Activated CD4-positive, alpha-beta memory T cell treated with anti-CD3 and anti-CD28 coated beads, Interleukin-2, amount 10 ng/mL, durations not matched to agents 7 days and 5 days (primary cell): ENCODE data around the gene S100A9. TPM values are rescaled to one million over a fixed set of nuclear protein-coding genes. Genes with fewer than 3 reads are reported as not detected.
"Not testable (repeated sequence)": the region's sequence is repeated elsewhere in the genome, so short reads cannot be mapped to it uniquely, and the experiment has no call there.

Experiments
- CTCF ChIA-PET: fragments of 350-600 bp; sonication (Branson Sonifier 250); formaldehyde crosslinking; loops from one replicate; lab custom pipeline; 2021; ENCODE audit warnings: antibody characterized with exemption, inconsistent platforms; lab: Charles Lee
- POLR2A ChIA-PET: fragments of 350-600 bp; sonication (Branson Sonifier 250); formaldehyde crosslinking; loops from one replicate; lab custom pipeline; 2021; ENCODE audit warnings: antibody characterized with exemption; lab: Charles Lee
- DNase-seq: peaks from one replicate; pipeline ENCODE4 v3.0.0-alpha.2; 2020
- H3K27ac Mint-ChIP-seq: one replicate; pipeline ENCODE4 v1.8.0; 2021; ENCODE audit warnings: mild to moderate bottlenecking, mixed read lengths
- H3K27me3 Mint-ChIP-seq: one replicate; pipeline ENCODE4 v1.8.0; 2021; ENCODE audit warnings: mixed read lengths
- H3K36me3 Mint-ChIP-seq: one replicate; pipeline ENCODE4 v1.8.0; 2021; ENCODE audit warnings: low read depth, mixed read lengths
- H3K4me1 Mint-ChIP-seq: one replicate; pipeline ENCODE4 v1.8.0; 2021; ENCODE audit warnings: mixed read lengths
- H3K4me3 Mint-ChIP-seq: one replicate; pipeline ENCODE4 v1.8.0; 2021; ENCODE audit warnings: mild to moderate bottlenecking, mixed read lengths
- H3K9me3 Mint-ChIP-seq: one replicate; pipeline ENCODE4 v1.8.0; 2021; ENCODE audit warnings: mixed read lengths
- total RNA-seq, 2 experiments: library from RNA; stranded (reverse); gene quantifications; one replicate each; pipeline ENCODE4 v1.2.3, GENCODE V29; 2021

S100A9 gene
- total RNA-seq, result under 1 TPM in 1 of 2 experiments, not detected in 1; 0.55 TPM

DNA sequence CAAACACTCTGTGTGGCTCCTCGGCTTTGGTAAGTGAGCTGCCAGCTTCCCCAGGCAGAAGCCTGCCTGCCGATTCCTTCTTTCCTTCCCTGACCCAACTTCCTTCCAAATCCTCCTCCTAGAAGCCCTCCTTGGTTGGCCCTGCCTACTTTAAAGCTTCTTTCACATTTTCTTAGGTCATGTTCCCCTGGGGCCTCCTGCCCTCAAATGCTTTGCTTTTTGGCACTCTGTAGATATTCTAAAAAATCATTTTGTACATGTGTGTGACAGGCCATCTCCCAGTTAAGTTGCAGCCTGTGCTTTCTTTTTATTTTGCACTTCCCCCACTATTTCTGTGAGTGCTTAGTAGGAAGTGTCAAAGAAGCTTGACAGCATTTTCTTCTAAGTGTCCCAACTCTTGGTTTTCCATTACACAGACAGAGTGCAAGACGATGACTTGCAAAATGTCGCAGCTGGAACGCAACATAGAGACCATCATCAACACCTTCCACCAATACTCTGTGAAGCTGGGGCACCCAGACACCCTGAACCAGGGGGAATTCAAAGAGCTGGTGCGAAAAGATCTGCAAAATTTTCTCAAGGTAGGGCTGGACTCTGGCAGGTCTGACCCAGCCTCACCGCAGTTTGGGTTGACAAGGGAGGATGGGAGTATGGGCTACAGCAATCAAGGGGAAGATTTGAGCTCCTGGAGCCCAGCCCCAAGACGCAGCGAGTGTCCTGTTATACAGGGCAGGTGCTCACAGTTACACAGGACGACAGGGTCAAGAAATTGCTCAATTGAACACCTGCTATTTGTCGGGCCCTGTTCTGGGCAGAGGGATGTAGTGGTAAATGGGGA is at the start of gene S100A9:
S100A9 (plus strand) TSS at position 2 of the 838 bp plus-strand sequence; CDS start at position 432, 430 bp downstream.
- Mint-ChIP-seq H3K27me3 (peaks cover 2% of the 10 kb centered on the region), H3K4me1 (peaks cover 10% of the 10 kb centered on the region), H3K27ac (no peak within 1 kb of the TSS), H3K36me3 (no peaks in the 10 kb centered on the region), H3K4me3 (no peak within 1 kb of the TSS), H3K9me3 (no peaks in the 10 kb centered on the region)
- CTCF ChIA-PET, result interaction anchor here (2.2 kb wide), 1 partner anchor 136 kb away, joined by 16 read pairs; no protein-coding TSS in a partner anchor
- no peak for DNase-seq
- POLR2A ChIA-PET, result no interaction called here

DNA sequence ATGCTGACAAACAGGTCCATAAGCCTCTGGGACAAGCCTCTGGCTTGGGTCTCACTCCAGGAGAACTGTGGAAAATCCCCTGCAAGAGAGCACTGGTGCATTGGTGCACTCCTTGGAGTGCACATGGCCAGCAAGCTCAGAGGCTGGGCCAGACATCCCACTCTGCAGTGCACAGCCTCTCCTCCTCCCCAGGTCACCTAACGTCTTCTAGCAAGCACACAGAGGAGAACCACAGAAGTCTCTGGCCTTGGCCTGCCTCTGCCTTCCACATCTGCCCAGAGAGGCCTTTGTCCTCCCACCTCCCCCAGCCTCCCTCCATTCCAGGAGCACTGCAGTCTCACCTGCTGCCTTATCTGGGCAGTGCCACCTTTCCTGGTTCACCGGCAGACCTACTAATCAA is 49.1 kb upstream of the S100A9 start:
- H3K36me3 Mint-ChIP-seq, result no peaks in the 10 kb centered on the region
- H3K27ac Mint-ChIP-seq, result no peak overlapping the region
- peaks cover 7% of the 10 kb centered on the region for H3K27me3 Mint-ChIP-seq
- no peaks in the 10 kb centered on the region for H3K9me3 Mint-ChIP-seq
- POLR2A ChIA-PET, result no interaction called here
- CTCF ChIA-PET, result no interaction called here
- DNase-seq, result no peak
- H3K4me3 Mint-ChIP-seq, result no peak overlapping the region
- H3K4me1 Mint-ChIP-seq, result no peaks in the 10 kb centered on the region

DNA sequence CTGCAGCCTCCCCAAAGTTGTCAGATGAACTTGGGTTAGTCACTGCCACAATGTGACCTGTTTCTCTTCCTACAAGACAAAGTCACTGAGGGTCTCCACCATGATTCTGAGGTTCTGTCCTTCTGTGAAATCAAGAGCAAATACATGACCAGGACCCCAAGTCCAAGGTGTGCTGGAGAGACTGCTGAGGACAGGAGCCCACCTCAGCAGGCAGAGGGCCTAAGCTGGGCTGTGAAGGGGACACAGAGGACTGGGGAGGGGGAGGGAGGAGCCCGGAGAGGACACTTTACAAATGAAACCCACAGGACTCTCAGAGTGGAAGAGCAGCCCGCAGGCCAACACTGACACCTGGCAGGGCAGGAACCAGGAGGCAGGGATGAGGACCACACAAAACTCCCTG is 48.2 kb upstream of the S100A9 start:
- ChIA-PET CTCF (interaction anchor here (0.6 kb wide), 1 partner anchor 27 kb away, joined by 4 read pairs; no protein-coding TSS in a partner anchor), POLR2A (no interaction called here)
- Mint-ChIP-seq H3K27me3 (peaks cover 7% of the 10 kb centered on the region), H3K9me3 (no peaks in the 10 kb centered on the region), H3K36me3 (no peaks in the 10 kb centered on the region), H3K4me1 (no peaks in the 10 kb centered on the region), H3K4me3 (no peak overlapping the region), H3K27ac (no peak overlapping the region)
- no peak for DNase-seq

DNA sequence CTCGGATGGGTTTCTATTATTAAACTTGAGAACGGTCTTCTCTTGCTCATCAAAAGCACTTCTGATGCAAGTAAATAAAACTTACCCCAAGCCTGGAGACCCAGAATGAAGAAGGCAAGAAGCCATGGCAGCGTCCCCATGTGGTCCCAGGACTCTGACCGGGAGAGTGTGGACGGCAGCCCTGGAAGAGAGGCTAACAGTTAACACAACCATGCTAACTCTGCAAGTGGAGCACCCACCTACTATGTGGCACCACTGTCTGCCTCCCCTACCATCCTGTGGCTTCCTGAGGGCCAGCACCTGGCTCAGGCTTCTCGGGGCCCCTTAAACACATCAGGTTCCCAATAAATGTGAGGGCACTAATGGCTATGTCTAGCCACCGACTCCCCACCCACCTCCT is 47.1 kb upstream of the S100A9 start:
- H3K4me3 Mint-ChIP-seq, result no peak overlapping the region
- no peaks in the 10 kb centered on the region for H3K9me3 Mint-ChIP-seq
- no peaks in the 10 kb centered on the region for H3K4me1 Mint-ChIP-seq
- H3K27ac Mint-ChIP-seq, result no peak overlapping the region
- no peak for DNase-seq
- no peaks in the 10 kb centered on the region for H3K36me3 Mint-ChIP-seq
- ChIA-PET POLR2A (no interaction called here), CTCF (no interaction called here)
- peaks cover 11% of the 10 kb centered on the region for H3K27me3 Mint-ChIP-seq

DNA sequence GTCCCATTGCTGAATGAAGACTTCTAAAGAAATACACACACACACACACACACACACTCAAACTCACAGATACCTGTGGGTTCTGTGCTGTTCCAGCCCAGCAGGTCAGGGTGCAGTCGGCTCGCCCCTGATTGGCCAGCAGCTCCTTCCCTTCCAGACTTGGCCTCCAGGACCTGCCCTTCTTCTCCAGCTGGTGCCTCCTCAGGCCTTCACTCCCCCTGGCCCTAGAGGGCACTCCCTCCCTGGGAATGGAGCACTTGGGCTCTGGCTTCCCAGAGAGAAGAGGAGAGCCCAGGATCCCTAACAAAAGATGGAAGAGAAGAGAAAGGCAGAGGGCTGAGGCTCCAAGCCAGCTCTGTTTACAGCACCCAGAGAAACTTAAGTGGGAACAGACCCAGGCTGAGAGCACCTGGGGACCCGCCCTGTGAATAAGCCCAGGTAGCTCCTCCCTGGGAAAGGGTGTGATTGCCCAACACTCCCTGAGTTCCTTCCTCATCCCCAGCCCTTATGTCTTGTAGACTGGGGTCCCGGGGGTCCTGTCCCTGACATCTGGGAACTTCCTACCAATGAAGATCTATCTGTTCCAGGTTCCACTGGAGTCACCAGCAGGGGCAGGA is 45.0 kb upstream of the S100A9 start, which contains the start of gene PGLYRP3:
PGLYRP3 (minus strand) TSS at position 383 of the 617 bp plus-strand sequence. CDS start 2,287 bp downstream, outside the sequence.
- CTCF ChIA-PET, result no interaction called here
- H3K4me1 Mint-ChIP-seq, result no peaks in the 10 kb centered on the region
- H3K27me3 Mint-ChIP-seq, result peaks cover 23% of the 10 kb centered on the region
- H3K27ac Mint-ChIP-seq, result no peak within 1 kb of the TSS
- POLR2A ChIA-PET, result no interaction called here
- no peak for DNase-seq
- H3K9me3 Mint-ChIP-seq, result no peaks in the 10 kb centered on the region
- H3K36me3 Mint-ChIP-seq, result no peaks in the 10 kb centered on the region
- no peak within 1 kb of the TSS for H3K4me3 Mint-ChIP-seq

DNA sequence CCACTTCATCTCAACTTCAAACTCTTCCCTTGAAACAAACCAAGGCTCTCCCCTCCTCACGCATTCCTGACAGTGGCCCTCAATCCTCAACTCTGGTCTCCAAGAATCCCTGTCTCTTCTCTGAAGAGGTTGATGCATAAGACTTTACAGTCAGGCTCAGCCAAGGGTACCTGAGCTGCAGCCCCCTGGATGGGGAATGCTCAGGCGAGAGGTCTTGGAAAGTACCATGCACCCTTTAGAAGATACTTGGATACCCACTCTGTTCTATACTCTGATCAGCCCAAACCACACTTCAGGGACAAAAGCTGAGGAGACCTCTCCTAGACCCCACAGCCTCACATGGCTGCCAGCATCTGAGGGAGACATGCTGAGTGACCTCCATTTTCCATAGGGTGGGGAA is 44.4 kb upstream of the S100A9 start:
- no peaks in the 10 kb centered on the region for H3K9me3 Mint-ChIP-seq
- no peak overlapping the region for H3K27ac Mint-ChIP-seq
- no peaks in the 10 kb centered on the region for H3K36me3 Mint-ChIP-seq
- ChIA-PET POLR2A (no interaction called here), CTCF (no interaction called here)
- H3K4me1 Mint-ChIP-seq, result no peaks in the 10 kb centered on the region
- no peak overlapping the region for H3K4me3 Mint-ChIP-seq
- H3K27me3 Mint-ChIP-seq, result peaks cover 28% of the 10 kb centered on the region
- no peak for DNase-seq

DNA sequence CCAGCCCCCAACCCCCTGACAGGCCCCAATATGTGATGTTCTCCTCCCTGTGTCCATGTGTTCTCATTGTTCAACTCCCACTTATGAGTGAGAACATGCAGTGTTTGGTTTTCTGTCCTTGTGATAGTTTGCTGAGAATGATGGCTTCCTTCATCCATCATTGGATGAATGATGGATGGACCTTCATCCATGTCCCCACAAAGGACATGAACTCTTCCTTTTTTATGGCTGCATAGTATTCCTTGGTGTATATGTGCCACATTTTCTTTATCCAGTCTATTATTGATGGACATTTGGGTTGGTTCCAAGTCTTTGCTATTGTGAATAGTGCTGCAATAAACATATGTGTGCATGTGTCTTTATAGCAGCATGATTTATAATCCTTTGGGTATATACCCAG is 43.3 kb upstream of the S100A9 start:
- H3K27ac Mint-ChIP-seq, H3K36me3 Mint-ChIP-seq, H3K4me1 Mint-ChIP-seq, DNase-seq, POLR2A ChIA-PET, H3K4me3 Mint-ChIP-seq, H3K9me3 Mint-ChIP-seq, CTCF ChIA-PET: not testable (repeated sequence)
- peaks cover 34% of the 10 kb centered on the region for H3K27me3 Mint-ChIP-seq

DNA sequence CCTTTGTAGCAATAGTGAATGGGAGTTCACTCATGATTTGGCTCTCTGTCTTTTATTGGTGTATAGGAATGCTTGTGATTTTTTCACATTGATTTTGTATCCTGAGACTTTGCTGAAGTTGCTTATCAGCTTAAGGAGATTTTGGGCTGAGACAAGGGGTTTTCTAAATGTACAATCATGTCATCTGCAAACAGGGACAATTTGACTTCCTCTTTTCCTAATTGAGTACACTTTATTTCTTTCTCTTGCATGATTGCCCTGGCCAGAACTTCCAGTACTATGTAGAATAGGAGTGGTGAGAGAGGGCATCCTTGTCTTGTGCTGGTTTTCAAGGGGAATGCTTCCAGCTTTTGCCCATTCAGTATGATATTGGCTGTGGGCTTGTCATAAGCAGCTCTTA is 41.6 kb upstream of the S100A9 start:
- H3K4me3 Mint-ChIP-seq, H3K4me1 Mint-ChIP-seq, H3K27ac Mint-ChIP-seq, H3K36me3 Mint-ChIP-seq, DNase-seq, CTCF ChIA-PET, POLR2A ChIA-PET, H3K9me3 Mint-ChIP-seq: not testable (repeated sequence)
- peaks cover 36% of the 10 kb centered on the region for H3K27me3 Mint-ChIP-seq

DNA sequence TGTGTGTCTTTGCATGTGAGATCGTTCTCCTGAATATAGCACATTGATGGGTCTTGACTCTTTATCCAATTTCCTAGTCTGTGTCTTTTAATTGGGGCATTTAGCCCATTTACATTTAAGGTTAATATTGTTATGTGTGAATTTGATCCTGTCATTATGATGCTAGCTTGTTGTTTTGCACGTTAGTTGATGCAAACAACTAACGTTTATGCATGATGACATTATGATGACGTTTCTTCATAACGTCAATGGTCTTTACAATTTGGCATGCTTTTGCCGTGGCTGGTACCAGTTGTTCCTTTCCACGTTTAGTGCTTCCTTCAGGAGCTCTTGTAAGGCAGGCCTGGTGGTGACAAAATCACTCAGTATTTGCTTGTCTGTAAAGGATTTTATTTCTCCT is 39.5 kb upstream of the S100A9 start:
- CTCF ChIA-PET, H3K4me3 Mint-ChIP-seq, H3K9me3 Mint-ChIP-seq, H3K27ac Mint-ChIP-seq, POLR2A ChIA-PET, H3K36me3 Mint-ChIP-seq, DNase-seq, H3K4me1 Mint-ChIP-seq: not testable (repeated sequence)
- H3K27me3 Mint-ChIP-seq, result peaks cover 40% of the 10 kb centered on the region

DNA sequence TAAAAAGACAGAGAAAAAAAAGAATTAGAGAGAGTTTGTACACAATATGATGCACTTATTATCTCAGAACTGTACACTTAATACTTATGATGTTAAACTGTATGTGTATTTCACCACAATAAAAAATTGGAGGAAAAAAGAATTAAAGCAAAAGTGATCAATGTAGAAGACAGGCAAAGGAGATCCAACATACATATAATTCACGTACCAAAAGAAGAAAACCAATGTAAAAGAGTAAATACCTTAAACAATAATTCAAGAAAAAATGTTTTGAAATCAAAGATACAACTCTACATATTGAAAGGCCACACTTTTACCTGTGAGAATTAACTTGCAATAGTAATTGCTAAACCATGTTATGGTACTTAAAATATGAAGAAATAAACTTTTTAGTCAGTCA is 35.1 kb upstream of the S100A9 start:
- CTCF ChIA-PET, result no interaction called here
- DNase-seq, result no peak
- Mint-ChIP-seq H3K4me3 (no peak overlapping the region), H3K27me3 (peaks cover 19% of the 10 kb centered on the region), H3K27ac (no peak overlapping the region), H3K36me3 (no peaks in the 10 kb centered on the region), H3K4me1 (no peaks in the 10 kb centered on the region), H3K9me3 (peaks cover 4% of the 10 kb centered on the region)
- POLR2A ChIA-PET, result no interaction called here

DNA sequence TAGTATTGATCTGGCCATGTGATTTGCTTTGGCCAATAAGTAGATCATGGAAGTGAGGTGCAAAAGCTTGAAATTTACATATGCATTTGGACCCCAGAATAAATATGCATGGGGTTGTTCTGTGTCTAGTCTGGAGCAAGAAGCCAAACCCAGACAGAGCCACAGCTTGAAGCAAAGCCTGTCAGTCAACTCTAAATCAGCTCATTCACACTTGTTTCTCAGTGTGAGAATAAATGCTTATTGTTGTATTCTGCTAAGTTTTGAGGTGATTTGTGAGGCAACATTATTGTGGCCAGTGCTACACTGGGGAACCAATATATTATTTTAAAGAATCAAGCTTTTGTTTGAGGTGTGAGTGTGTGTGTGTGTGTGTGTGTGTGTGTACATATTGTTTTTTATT is 32.7 kb upstream of the S100A9 start:
- Mint-ChIP-seq H3K36me3 (no peaks in the 10 kb centered on the region), H3K4me3 (no peak overlapping the region), H3K4me1 (no peaks in the 10 kb centered on the region), H3K27me3 (peaks cover 13% of the 10 kb centered on the region), H3K9me3 (peaks cover 4% of the 10 kb centered on the region), H3K27ac (no peak overlapping the region)
- no peak for DNase-seq
- ChIA-PET CTCF (no interaction called here), POLR2A (no interaction called here)

DNA sequence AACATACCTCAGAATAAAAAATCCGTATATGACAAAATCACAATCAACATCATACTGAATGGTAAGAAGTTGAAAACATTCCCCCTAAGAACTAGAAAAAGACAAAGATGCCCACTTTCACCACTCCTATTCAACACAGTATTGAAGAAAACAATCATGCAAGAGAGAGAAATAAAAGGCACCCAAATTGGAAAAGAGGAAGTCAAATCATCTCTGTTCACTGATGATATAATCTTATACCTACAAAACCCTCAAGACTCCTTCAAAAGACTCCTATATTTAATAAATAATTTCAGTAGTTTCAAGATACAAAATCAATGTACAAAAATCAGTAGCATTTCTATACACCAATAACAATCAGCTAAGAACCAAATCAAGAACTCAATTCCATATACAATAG is 23.8 kb upstream of the S100A9 start:
- no peak overlapping the region for H3K4me3 Mint-ChIP-seq
- CTCF ChIA-PET, result no interaction called here
- no peak overlapping the region for H3K27ac Mint-ChIP-seq
- peaks cover 29% of the 10 kb centered on the region for H3K27me3 Mint-ChIP-seq
- H3K9me3 Mint-ChIP-seq, result no peaks in the 10 kb centered on the region
- DNase-seq, result no peak
- POLR2A ChIA-PET, result no interaction called here
- no peaks in the 10 kb centered on the region for H3K4me1 Mint-ChIP-seq
- H3K36me3 Mint-ChIP-seq, result no peaks in the 10 kb centered on the region

DNA sequence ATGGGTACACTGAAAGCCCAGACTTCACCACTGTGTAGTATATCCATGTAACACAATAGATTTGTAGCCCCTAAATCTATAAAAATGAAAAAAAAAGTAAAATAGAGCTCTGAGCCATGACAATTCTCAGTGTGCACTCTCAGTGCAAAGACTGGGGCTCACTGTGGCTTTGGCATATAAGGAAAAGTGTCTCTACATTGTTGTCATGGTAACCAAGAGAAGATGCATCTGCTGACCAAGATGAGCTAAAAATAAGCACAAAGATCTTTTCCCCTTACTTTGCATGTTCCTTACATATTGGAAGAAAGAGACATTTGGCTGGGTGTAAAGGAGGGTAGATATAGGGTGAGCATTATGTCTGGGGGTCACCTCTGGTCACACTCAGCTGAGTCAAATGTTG is 21.0 kb upstream of the S100A9 start:
- Mint-ChIP-seq H3K36me3 (no peaks in the 10 kb centered on the region), H3K4me3 (no peak overlapping the region), H3K27ac (no peak overlapping the region), H3K9me3 (no peaks in the 10 kb centered on the region), H3K27me3 (peaks cover 21% of the 10 kb centered on the region), H3K4me1 (peaks cover 8% of the 10 kb centered on the region)
- CTCF ChIA-PET, result interaction anchor here (0.6 to 1.3 kb wide), 3 partner anchors 27 to 158 kb away, joined by 4 to 5 read pairs (median 4); no protein-coding TSS in a partner anchor
- no peak for DNase-seq
- POLR2A ChIA-PET, result no interaction called here
